Measurements from ENCODE around the gene GPR62.

Gene GPR62

GRCh38 chr3:51995346-51996163 lies 40.4 kb downstream of the GPR62 start, which contains the start of gene RPL29:
TSS of gene RPL29 (minus strand) at chr3:51995895. CDS start at chr3:51995461, 434 bp downstream.
- peak; percentile 90 for DNase-seq

- no peak for DNase-seq
These were observed 42.0 kb downstream of the GPR62 start for GRCh38 chr3:51997172-51997571.

GRCh38 chr3:51997935-51998596 lies 42.9 kb downstream of the GPR62 start:
- no peak for DNase-seq

GRCh38 chr3:51998774-51999173 lies 43.6 kb downstream of the GPR62 start:
- no peak for DNase-seq

GRCh38 chr3:51999846-52000245 lies 44.7 kb downstream of the GPR62 start:
- no peak for DNase-seq

- DNase-seq, result peak; percentile 72
These were observed 46.3 kb downstream of the GPR62 start for GRCh38 chr3:52001443-52001974.

GRCh38 chr3:52002748-52003147 lies 47.6 kb downstream of the GPR62 start:
- DNase-seq, result no peak

- no peak for DNase-seq
These were observed 49.1 kb downstream of the GPR62 start for GRCh38 chr3:52004163-52004787.

- DNase-seq, result no peak
These were observed 49.8 kb downstream of the GPR62 start for GRCh38 chr3:52004906-52005395.

- no peak for DNase-seq
These were observed 50.4 kb downstream of the GPR62 start for GRCh38 chr3:52005571-52005986.

- no peak for DNase-seq
These were observed 51.0 kb downstream of the GPR62 start for GRCh38 chr3:52006017-52006819.

GRCh38 chr3:52006820-52007133 lies 51.6 kb downstream of the GPR62 start:
- DNase-seq, result no peak
